COLO668 (cell line): ENCODE measurements around the gene OR51A7.
"Not testable (repeated sequence)": the region's sequence is repeated elsewhere in the genome, so short reads cannot be mapped to it uniquely, and the experiment has no call there.

Experiments
- DNase-seq: peaks from one replicate; lab custom pipeline; 2025; ENCODE audit not compliant: unreplicated experiment; lab: John Stamatoyannopoulos, UW

The OR51A7 gene, protein sequence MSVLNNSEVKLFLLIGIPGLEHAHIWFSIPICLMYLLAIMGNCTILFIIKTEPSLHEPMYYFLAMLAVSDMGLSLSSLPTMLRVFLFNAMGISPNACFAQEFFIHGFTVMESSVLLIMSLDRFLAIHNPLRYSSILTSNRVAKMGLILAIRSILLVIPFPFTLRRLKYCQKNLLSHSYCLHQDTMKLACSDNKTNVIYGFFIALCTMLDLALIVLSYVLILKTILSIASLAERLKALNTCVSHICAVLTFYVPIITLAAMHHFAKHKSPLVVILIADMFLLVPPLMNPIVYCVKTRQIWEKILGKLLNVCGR

DNA sequence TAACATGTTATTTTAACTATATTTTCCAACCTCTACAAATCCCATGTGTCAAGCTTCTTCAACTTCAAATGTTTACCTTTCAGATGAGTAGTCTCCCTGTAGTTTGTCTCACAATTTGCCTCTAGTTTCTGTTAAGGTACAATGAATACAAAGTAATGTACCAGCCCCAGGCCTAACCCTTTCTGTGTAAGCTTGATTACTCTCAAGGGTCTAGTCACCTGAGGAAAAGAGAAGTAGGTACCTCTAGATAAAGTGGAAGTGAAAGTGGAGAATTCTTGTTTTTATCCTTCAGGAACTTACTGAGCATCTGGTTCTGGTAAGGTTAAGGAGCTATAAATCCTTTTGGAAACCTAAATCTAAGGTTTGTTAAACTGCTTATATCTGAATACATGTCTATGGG is at the start of gene OR51A7:
OR51A7 (plus strand) TSS at position 300 of the 400 bp plus-strand sequence. CDS start 3,587 bp downstream, outside the sequence.
- DNase-seq = no peak

DNA sequence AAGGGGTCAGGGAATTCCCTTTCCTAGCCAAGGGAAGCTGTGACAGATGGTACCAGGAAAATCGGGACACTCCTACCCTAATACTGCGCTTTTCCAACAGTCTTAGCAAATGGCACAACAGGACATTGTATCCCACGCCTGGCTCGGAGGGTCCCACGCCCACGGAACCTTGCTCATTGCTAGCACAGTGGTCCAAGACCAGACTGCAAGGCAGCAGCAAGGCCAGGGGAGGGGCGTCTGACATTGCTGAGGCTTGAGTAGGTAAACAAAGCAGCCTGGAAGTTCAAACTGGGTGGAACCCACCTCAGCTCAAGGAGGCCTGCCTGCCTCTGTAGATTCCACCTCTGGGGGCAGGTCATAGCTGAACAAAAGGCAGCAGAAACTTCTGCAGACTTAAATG is 49.3 kb upstream of the OR51A7 start:
- not testable (repeated sequence) for DNase-seq

DNA sequence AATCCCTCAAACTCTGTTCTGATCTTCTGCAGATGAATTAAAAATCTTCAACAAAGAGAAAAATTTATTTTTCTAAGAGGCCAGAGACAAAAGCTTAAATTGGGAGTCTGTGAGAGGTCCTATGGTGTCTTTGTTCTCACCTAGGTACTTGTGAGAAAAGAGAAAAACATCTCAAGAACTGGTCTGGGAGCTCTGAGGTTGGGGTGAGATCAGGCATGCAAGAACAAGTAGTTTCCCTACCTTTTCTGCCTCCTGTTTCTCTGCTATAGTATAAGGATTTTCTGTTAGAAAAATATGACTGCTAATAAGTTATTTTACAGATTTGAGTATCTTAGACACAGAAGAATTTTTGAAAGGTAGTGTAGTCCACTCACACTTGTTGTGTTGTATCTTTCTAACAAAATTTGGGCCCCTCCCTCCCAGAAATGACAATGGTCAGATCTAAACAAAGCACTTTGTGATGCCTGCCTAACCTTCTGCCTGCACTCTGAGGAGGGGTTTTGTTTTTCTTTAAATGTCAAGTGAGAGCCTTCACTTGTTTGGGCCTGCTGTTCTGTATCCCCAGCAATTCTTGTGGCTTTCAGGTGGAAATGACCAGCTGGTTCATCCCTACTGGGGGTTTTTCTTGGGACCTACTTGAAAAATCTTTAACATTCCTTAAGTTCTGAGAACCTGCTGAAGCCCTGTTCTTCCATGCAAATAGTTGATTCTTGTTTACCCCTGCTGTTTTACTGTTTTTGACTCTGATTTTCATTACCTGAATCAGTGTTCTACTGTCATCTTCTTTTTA is 40.9 kb upstream of the OR51A7 start:
- no peak for DNase-seq

DNA sequence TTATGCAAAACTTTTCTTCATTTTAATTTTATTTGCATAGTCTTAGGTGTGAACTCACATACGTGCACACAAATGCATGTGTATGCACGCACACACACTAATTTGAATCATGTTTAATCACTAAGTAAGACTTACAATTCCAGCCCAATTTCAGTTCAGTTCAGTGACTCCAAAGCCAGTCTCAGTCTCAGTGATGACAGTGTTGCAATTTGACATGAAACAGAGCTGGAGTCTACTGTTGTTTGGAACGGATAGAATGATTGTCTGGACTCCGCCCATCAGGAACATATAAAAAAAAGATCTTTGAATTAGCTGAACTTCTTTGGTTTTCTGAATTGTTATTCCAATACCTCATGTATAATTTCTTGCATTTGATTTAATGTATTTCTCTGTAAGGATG is 39.7 kb upstream of the OR51A7 start:
- no peak for DNase-seq

DNA sequence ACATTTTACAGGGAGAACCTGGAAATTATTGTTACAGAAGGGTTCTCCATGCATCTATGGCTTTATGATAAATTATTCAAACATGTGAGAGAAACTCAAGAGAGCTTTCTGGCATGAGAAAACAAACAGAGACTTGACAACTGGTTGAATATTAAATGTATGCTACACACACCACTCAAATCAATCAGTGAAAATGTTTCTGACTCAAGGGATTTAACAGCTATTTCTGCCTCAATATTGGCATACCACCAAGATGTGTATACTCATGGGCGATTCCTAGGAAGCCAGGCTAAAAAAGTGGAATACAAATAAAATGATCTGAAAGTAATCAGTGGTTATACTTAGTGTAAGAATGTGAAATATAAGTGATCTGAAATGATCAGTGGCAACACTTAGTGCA is 37.7 kb upstream of the OR51A7 start:
- no peak for DNase-seq

DNA sequence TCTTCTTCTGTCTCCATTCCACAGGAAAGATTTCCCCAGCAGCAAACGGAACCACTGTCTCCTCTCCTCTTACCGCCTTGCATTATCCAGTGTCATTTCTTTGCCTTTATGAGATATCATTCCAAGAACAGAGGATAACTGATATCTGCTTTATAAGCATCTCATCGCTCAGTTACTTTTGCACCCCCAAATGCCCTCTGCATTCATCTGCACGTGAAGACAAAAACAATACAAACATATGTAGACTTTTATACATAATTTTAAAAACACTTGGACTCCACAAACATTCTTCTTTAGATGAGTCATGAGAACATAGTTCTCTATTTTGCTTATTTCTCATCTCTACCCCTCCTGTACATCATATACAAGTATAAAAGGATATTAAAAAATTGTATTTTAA is 22.4 kb upstream of the OR51A7 start:
- DNase-seq = no peak

DNA sequence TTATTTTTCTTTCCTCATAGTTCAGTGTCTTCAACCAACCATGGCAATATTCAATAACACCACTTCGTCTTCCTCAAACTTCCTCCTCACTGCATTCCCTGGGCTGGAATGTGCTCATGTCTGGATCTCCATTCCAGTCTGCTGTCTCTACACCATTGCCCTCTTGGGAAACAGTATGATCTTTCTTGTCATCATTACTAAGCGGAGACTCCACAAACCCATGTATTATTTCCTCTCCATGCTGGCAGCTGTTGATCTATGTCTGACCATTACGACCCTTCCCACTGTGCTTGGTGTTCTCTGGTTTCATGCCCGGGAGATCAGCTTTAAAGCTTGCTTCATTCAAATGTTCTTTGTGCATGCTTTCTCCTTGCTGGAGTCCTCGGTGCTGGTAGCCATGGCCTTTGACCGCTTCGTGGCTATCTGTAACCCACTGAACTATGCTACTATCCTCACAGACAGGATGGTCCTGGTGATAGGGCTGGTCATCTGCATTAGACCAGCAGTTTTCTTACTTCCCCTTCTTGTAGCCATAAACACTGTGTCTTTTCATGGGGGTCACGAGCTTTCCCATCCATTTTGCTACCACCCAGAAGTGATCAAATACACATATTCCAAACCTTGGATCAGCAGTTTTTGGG is 21.6 kb upstream of the OR51A7 start, which contains the start of gene OR51T1:
OR51T1 (plus strand) TSS at position 41 of the 641 bp plus-strand sequence; CDS start at position 41, 0 bp downstream.
- DNase-seq = no peak

DNA sequence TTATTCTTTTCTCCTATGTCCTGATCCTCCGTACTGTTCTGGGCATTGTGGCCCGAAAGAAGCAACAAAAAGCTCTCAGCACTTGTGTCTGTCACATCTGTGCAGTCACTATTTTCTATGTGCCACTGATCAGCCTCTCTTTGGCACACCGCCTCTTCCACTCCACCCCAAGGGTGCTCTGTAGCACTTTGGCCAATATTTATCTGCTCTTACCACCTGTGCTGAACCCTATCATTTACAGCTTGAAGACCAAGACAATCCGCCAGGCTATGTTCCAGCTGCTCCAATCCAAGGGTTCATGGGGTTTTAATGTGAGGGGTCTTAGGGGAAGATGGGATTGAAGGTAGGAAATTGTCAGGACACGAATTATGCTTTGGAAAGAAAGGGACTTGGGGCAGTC is 21.0 kb upstream of the OR51A7 start:
- DNase-seq = no peak

DNA sequence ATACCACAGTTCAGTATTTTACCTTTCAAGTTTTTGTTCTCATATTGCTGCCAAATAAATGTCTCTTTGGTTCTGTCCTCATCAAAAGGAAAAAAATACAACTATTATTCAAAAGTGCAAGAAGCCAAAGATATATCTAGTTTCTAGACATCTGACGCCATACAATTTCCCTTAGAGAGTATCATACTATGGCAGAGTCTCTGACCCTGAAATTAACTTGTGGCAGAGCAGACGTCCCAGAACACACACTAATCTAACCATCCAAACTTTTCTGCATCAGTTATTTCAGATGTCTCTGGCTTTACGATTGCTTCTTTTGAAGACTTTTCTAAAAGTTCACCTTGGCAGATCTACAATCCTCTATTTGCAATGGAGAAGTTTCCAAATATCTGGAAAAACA is 19.2 kb upstream of the OR51A7 start:
- DNase-seq = no peak

DNA sequence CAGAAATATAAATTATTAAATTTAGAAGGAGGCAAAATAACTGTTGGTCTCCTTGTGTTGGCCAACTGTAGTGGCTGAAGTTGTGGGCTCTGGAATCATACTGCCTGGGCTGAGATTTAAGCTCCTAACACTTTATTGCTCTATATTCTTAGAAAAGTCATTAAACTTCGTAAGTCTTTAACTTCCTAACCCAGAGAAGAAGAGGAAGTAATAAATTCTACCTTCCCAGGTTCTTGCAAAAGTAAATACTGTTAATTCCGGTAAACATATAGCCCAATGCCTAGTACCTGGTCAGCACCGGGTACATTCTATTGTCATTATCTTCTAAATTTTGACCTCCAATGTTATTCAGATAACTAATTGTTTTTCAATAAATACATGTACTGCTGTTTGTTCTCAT is 17.4 kb upstream of the OR51A7 start:
- no peak for DNase-seq

DNA sequence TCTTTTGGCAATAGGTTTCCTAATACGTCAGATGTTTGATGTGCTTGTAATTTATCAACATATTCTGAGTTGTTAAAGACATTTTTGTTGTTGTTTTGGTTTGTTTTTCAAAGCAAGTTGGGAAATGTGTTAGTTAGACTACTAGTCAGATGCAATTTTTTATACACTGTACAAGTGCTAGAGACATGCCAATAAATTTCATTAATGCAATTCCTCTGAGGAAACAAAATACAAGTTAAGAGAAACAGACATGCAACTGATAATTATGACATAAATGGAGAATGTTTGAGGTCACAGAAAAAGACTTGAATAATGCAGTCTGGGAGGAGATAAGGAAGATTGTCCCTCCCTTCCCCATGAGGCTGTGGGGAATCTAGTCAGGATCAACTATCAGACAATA is 16.0 kb upstream of the OR51A7 start:
- DNase-seq = no peak

DNA sequence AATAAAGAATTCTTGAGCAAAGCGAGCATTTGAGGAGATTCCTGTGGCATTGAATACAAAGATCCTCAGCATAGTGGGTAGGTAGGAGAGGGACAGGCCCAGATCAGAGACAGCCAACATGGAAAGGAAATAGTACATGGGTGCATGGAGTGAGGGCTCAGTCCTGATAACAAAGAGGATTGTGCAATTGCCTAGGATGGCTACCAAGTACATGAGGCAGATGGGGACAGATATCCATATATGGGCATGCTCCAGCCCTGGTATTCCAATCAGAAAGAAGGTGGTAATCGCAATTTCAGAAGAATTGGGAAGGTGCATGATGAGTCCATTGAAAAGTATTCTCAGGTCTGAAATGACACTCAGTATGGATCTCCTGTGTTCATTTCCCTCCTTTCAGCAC is 13.3 kb upstream of the OR51A7 start:
- no peak for DNase-seq

DNA sequence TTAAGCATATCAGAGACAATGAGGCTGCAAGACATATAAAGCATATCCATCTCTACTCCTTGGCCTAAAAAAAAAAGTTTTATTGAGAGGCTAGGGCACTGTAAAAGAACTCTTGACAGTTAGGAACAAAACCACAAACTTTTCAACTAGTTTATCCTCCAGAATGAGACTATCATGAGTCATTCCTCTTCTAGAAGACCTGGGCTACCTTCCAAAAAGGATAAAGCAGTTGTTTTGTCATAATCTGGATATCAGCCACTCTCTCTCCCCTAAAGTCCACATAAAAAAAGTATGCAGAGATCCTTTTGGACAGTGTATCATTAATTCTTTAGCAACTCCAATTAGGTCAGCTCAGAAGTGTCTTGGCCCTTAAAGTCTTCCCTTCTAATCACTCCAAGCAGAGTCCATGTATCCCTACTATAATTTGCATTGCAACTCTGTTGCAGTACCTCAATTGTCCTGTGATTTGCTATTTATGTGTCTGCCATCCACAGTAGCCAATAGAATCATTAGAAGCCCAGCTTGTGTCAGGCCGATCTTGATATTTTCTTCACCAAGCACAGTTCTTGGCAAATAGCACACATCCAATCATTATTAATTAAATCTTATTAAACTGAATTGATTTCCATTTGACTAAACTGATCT is 11.5 kb upstream of the OR51A7 start:
- DNase-seq = no peak

DNA sequence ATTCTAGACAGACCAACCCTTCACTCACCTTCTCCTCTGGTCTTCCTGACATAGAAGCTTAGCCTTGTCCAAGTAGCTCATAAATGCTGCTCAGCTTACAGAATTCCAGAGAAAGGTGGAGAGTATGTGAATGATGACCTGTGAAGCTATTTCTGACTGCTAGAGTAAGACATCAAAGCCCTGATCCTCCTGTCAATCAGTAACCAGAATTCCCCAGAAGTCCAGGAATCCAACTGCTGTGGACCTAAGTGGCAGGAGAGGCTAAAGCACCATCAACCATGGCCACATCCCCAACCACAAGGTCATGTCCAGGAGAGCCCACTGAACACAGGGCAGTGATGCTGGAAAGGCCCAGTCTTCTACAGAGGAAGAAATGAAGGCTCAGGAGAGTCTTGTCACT is 13.0 kb downstream of the OR51A7 start:
- no peak for DNase-seq

DNA sequence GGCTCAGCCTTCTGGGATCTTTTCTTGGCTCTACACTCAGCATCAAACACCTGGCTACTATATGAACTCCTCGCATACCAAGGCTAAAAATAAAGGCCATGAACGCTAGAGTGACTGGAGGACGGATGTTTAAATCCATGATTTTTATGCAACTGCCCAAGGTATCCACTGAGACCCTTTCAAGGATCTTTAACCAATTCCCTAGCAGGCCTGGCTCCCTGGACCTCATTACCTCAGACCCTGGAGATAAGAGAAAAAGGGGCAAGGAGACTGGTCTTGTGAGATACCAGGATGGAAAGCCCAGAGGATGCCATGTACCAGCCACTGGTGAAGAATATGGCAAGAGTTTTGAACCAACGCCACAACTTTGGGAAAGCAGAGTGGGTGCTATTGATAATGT is 15.7 kb downstream of the OR51A7 start, which contains the start of gene OR51G2:
OR51G2 (minus strand) TSS at position 101 of the 400 bp plus-strand sequence. CDS start 3,687 bp downstream, outside the sequence.
- no peak for DNase-seq

DNA sequence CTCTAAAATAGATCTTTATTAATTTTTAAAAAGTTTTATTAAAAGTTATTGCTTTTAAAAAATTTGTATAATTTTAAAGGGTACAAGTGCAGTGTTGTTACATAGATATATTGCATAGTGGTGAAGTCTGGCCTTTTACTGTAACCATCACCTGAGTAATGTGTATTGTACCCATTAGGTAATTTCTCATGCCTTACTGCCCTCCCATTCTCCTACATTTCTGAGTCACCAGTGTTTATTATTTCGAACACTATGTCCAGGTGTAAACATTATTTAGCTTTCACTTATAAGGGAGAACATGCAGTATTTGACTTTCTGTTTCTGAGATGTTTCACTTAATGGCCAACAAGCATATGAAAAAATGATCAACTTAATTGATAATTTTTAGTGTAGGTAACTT is 18.2 kb downstream of the OR51A7 start:
- DNase-seq = no peak

DNA sequence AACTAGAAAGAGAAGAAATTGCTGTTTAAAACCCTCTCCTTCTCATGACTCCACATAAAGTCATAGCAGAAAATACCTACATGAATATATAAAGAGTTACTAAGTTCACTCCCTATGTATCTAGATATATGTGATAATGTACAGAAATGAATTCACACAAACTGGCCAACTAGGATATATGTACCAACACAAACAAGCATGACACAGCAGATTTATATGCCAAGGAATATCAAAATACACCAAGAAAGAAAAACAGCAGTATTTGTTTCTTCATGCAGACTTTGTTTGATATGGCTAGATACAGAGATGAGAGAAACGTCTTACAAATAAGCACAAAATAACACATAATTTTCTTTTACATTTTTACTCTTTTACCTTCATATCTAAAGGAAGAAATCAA is 18.7 kb downstream of the OR51A7 start:
- no peak for DNase-seq

DNA sequence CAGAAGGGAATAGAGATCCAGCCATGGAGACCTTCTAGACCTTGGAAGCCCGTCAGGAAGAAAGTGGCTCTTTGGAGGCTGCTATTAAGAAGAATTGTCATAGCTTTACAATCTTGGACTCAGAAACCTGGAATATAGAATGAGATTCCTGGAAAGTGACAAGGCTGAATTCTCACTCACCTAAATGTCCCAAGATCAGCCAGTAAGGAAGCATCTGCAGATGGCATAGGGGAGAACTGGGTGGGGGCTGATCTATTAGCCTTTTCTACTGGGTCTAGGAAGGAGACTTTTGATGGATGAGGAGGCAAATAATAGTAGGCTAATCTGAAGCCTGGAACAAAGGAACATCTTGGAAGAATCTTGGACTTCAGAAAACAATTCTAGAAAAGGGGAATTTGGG is 20.7 kb downstream of the OR51A7 start, which contains the start of gene OR51G1:
OR51G1 (minus strand) TSS at position 101 of the 400 bp plus-strand sequence; CDS start at position 101, 0 bp downstream.
- no peak for DNase-seq

DNA sequence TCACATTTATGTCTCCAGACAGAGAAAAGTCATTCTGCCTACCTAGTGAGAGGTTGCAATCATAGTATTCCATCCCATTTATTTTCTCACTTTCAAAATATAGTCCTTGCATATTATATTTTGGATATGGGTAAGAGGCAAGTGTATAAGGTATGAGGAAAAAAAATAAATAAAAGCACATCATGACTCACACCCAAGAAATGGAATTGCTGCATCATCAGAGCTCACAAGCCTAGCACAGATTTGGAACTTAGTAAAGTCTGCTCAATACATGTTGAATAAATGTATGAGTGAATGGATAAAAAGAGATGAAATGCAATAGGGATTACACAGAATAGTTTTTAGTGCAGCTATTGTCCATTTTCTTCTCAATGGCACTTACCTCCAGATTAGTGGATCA is 23.0 kb downstream of the OR51A7 start:
- no peak for DNase-seq

DNA sequence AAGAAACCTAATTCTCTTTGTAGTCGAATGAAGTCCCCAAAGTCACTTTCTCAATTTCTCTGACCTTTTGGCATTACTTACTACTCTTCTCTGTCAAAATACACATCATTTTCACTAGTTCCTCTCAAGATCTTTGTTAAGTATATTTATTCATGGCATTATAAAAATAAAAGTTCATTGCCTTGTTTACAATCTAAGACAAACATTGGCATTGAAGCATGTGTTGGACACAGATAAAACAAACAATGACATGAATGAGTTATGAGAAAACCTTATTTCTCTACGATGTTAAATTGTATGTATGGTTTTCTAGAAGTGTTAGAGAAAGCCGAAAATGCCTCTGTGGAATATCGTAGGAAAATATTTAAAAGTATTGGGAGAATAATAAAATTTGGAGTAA is 29.2 kb downstream of the OR51A7 start:
- no peak for DNase-seq

DNA sequence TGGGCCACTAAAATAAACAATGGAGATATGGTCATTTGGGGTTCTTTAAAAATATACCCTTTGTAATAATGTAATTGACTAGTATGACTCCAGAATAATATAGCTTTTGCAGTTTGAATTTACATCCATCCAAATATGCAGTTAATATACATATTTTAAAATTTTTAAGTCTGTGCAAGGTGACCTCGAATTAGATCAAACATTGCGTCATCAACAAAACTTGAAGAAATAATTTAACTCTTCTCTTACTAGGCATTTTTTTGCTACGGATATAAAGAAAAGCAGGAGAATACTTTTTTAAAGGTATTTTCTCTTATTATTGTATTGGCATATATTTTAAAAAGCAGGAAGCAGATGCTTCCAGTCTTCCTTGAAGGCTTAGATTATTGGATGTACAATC is 33.2 kb downstream of the OR51A7 start:
- DNase-seq = no peak
